Karpas-422 (cell line): ENCODE results near the gene ID1. TPM values are rescaled to one million over a fixed set of nuclear protein-coding genes. Genes with fewer than 3 reads are reported as not detected.
"Not testable (repeated sequence)": the region's sequence is repeated elsewhere in the genome, so short reads cannot be mapped to it uniquely, and the experiment has no call there.

Experiments
- DNase-seq: peaks from one replicate; pipeline ENCODE4 v3.0.0-alpha.2; 2015
- H2AFZ ChIP-seq: fragments of 200-600 bp; sonication (generic); 2 replicates; pipeline ENCODE4 v1.6.1; 2014; ENCODE audit warnings: antibody characterized with exemption, low read length, mixed read lengths
- H3K27ac ChIP-seq: fragments of 200-600 bp; sonication (generic); 2 replicates; pipeline ENCODE4 v1.5.1; 2014; ENCODE audit warnings: mild to moderate bottlenecking, low read length, moderate library complexity
- H3K27me3 ChIP-seq: fragments of 200-600 bp; sonication (generic); 2 replicates; pipeline ENCODE4 v1.6.1; 2014; ENCODE audit warnings: low read length, mixed read lengths
- H3K36me3 ChIP-seq: fragments of 200-600 bp; sonication (generic); 2 replicates; pipeline ENCODE4 v1.6.1; 2014; ENCODE audit warnings: low read length, mixed read lengths; ENCODE audit not compliant: insufficient read depth
- H3K4me1 ChIP-seq: fragments of 200-600 bp; sonication (generic); 2 replicates; pipeline ENCODE4 v1.6.1; 2014; ENCODE audit warnings: mild to moderate bottlenecking, low read length, mixed read lengths
- H3K4me2 ChIP-seq: fragments of 200-600 bp; sonication (generic); 2 replicates; pipeline ENCODE4 v1.6.1; 2014; ENCODE audit warnings: low read length, low read depth, mild to moderate bottlenecking; ENCODE audit not compliant: poor library complexity, severe bottlenecking
- H3K4me3 ChIP-seq: fragments of 200-600 bp; sonication (generic); 2 replicates; pipeline ENCODE4 v1.5.1; 2014; ENCODE audit warnings: mild to moderate bottlenecking, antibody characterized with exemption, low read length, mixed read lengths
- H3K79me2 ChIP-seq: fragments of 200-600 bp; sonication (generic); 2 replicates; pipeline ENCODE4 v1.6.1; 2014; ENCODE audit warnings: mild to moderate bottlenecking, low read length, mixed read lengths
- H3K9ac ChIP-seq: fragments of 200-600 bp; sonication (generic); 2 replicates; pipeline ENCODE4 v1.6.0; 2014; ENCODE audit warnings: low read length
- H3K9me2 ChIP-seq: fragments of 200-600 bp; sonication (generic), shearing (Covaris generic); replicated peaks from 2 replicates; pipeline ENCODE4 v1.6.0; 2014; ENCODE audit warnings: mild to moderate bottlenecking, low read length, moderate library complexity; ENCODE audit not compliant: insufficient read depth
- H3K9me3 ChIP-seq: fragments of 300-700, 200-600 bp; sonication (generic); 2 replicates; pipeline ENCODE4 v1.6.1; 2014; ENCODE audit warnings: low read length, mixed read lengths
- H4K20me1 ChIP-seq: fragments of 200-600 bp; sonication (generic); 2 replicates; pipeline ENCODE4 v1.6.1; 2014; ENCODE audit warnings: mild to moderate bottlenecking, antibody characterized with exemption, low read length, low read depth; ENCODE audit not compliant: insufficient read depth
- total RNA-seq: library from RNA; depleted of rRNA; stranded (reverse); fragments of >200 nt; shearing (Covaris generic); gene quantifications from 2 replicates; pipeline ENCODE4 v1.2.3, GENCODE V29; 2014; ENCODE audit warnings: low replicate concordance

The ID1 gene
- total RNA-seq, 1 experiment from 2014 or later = 5.0 TPM

DNA sequence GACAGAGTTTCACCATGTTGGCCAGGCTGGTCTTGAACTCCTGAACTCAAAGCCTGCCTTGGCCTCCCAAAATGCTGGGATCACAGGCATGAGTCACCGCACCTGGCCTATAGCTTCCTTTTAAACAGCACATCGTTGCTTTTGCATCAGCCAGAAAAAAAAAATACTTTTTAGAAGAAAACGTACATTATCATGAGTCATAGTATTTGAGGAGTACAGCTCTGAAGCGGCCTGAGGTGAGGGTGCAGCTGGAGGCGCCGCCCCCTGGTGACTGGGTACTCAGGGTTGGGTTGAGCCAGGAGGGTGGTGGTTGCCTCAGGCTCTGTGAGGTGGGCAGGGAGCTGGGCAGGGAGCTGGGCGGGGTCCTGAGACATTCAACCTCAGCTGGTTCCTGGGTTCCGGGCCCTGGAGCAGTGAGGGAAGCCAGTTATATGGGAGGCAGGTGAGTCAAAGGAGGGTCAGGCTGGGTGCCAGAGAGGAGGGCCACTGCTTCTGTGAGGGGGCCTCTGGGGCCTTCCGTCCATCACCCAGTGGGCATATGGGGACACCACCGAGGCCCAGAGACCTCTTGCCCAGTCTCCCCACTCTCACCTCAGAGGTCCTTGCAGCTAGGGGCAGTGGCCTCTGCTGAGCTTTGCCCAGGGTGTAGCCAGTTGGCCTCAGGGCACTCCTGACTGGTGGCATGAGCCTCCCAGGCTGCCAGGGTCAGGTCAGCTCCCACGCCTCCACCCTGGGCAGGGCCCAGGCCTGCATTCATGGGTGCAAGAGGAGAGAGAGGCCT is 11.7 kb upstream of the ID1 start:
- Histone ChIP-seq H3K79me2 (no peaks in the 10 kb centered on the region), H3K4me2 (no peak overlapping the region), H3K27me3 (no peaks in the 10 kb centered on the region), H4K20me1 (no peaks in the 10 kb centered on the region), H3K36me3 (no peaks in the 10 kb centered on the region), H3K9me3 (no peaks in the 10 kb centered on the region), H3K27ac (no peak overlapping the region), H3K9ac (no peak overlapping the region), H3K4me3 (no peak overlapping the region), H3K4me1 (no peaks in the 10 kb centered on the region), H3K9me2 (no peaks in the 10 kb centered on the region), H2AFZ (no peak overlapping the region)
- DNase-seq = no peak

- Histone ChIP-seq H3K9me2 (no peaks in the 10 kb centered on the region), H3K27me3 (no peaks in the 10 kb centered on the region), H3K79me2 (no peaks in the 10 kb centered on the region), H3K9me3 (no peaks in the 10 kb centered on the region), H3K4me2 (no peak overlapping the region), H3K36me3 (no peaks in the 10 kb centered on the region), H3K9ac (no peak overlapping the region), H2AFZ (no peak overlapping the region), H3K4me3 (no peak overlapping the region), H4K20me1 (no peaks in the 10 kb centered on the region), H3K27ac (no peak overlapping the region), H3K4me1 (no peaks in the 10 kb centered on the region)
- DNase-seq = no peak
Measured at GRCh38 chr20:31594002-31594557, 11.0 kb upstream of the ID1 start.

DNA sequence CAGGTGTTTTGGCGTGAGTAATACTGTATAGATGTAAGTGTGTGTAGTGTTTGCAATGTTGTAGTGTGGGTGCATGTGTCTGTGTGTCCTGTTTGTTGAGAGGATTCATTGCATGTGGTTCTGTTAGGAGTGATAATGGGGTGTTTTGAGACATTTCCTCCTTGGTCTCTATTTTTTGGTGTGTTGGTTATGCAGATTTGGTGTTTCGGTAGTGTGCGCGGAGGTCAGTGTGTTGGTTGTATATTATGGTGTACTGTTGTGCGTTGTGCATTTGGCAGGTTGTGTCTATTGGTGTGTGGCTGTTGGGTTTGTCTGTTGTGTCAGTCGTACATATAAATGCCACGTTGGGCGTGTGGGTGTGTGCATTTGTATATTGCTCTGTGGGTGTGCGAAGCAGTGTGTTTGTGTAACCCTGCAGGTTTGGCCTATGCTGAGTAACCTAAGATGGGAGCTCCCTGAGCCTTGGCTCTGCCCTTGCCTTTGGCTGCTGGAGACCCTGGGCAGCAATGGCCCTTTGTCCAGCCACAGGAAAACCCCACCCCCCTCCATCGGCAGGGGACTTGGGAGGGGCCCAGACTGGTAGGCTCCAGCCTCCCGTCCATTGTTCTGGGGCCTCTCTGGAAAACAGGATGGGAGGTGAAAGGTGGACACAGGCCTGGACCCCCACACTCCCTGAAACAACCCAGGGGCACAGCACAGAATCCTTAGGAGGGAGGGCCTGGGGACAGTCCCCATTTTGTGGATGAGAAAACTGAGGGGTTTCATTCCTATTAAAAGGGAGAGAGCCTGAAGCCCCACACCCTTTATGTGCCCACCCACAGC is 10.3 kb upstream of the ID1 start:
- Histone ChIP-seq H2AFZ (no peak overlapping the region), H3K27me3 (no peaks in the 10 kb centered on the region), H3K79me2 (no peaks in the 10 kb centered on the region), H3K4me2 (no peak overlapping the region), H3K27ac (no peak overlapping the region), H3K4me1 (no peaks in the 10 kb centered on the region), H4K20me1 (no peaks in the 10 kb centered on the region), H3K9me3 (no peaks in the 10 kb centered on the region), H3K9me2 (no peaks in the 10 kb centered on the region), H3K9ac (no peak overlapping the region), H3K4me3 (no peak overlapping the region), H3K36me3 (no peaks in the 10 kb centered on the region)
- no peak for DNase-seq

DNA sequence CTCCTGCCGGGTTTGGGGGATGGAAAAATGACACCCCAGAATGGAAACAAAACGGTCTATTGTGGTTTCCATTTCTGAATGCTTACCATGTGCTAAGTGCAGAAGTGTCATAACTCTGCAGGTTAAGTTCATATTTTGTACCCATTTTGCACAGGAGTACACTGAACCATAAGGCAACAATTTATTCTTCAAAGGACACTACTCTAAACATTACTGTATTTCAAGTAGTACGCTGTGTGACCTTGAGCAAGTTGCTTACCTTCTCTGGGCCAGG is 9.8 kb upstream of the ID1 start:
- Histone ChIP-seq H3K79me2 (no peaks in the 10 kb centered on the region), H3K9ac (no peak overlapping the region), H3K27ac (no peak overlapping the region), H2AFZ (no peak overlapping the region), H3K36me3 (no peaks in the 10 kb centered on the region), H3K4me2 (no peak overlapping the region), H3K4me3 (no peak overlapping the region), H4K20me1 (no peaks in the 10 kb centered on the region), H3K4me1 (no peaks in the 10 kb centered on the region), H3K9me2 (no peaks in the 10 kb centered on the region), H3K27me3 (no peaks in the 10 kb centered on the region), H3K9me3 (no peaks in the 10 kb centered on the region)
- DNase-seq = no peak

GRCh38 chr20:31595654-31596411 is 9.3 kb upstream of the ID1 start:
- no peaks in the 10 kb centered on the region for H3K27me3 ChIP-seq
- H2AFZ ChIP-seq = no peak overlapping the region
- H3K27ac ChIP-seq = no peak overlapping the region
- H3K9me2 ChIP-seq = no peaks in the 10 kb centered on the region
- no peak overlapping the region for H3K4me2 ChIP-seq
- no peak overlapping the region for H3K9ac ChIP-seq
- no peaks in the 10 kb centered on the region for H3K4me1 ChIP-seq
- no peaks in the 10 kb centered on the region for H4K20me1 ChIP-seq
- H3K4me3 ChIP-seq = no peak overlapping the region
- no peak for DNase-seq
- H3K79me2 ChIP-seq = no peaks in the 10 kb centered on the region
- H3K36me3 ChIP-seq = no peaks in the 10 kb centered on the region
- no peaks in the 10 kb centered on the region for H3K9me3 ChIP-seq

GRCh38 chr20:31596412-31596715 is 8.7 kb upstream of the ID1 start:
- not testable (repeated sequence) for H3K9me3 ChIP-seq, H3K9ac ChIP-seq, H3K36me3 ChIP-seq, H4K20me1 ChIP-seq, DNase-seq, H3K27me3 ChIP-seq, H3K9me2 ChIP-seq, H3K27ac ChIP-seq, H2AFZ ChIP-seq, H3K79me2 ChIP-seq, H3K4me2 ChIP-seq, H3K4me3 ChIP-seq, H3K4me1 ChIP-seq

DNA sequence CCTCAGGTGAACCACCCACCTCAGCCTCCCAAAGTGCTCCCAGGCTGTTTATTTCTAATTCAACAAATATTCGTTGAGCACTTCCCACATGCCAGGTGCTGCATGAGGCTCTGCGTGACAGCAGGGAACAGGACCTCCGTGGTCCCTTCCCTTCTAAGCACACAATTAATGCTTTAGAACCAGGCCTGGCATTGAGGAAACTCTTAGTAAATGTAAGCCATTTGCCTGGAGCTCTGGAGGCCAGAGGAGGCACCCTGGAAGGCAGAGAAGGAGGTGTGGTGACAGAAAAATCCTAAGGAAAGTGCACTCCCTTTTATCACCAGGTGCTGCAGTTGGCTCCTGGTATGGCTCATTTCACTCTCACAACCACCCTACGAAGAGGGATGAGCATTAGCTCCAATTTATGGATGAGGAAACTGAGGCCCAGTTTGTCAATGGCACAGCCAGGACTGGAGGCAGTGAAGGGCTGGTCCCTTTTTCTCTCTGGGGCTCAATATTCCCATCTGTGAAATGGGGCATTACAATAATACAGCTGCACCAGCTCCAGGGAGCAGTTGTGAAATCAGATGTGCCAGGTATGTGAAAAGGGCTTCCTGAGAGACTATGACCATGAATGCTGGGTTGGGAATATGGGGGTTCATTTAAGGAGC is 8.1 kb upstream of the ID1 start:
- H3K36me3 ChIP-seq = no peaks in the 10 kb centered on the region

DNA sequence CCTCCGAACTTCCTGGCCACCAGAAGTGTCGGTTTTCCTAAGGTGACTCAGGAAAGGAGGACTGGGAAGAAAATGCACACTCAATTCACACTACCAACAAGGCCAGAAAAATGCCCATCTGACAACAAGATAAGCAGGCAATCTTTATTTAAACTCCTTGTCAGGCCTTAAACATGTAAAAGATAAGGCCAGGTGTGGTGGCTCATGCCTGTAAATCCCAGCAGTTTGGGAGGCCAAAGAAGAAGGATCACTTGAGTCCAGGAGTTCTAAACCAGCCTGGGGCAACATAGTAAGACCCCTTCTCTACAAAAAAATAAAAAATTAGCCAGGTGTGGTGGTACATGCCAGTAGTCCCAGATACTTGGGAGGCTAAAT is 7.6 kb upstream of the ID1 start:
- Histone ChIP-seq H3K36me3 (no peaks in the 10 kb centered on the region), H3K9me2 (no peaks in the 10 kb centered on the region), H3K4me3 (no peak overlapping the region), H3K79me2 (no peaks in the 10 kb centered on the region), H3K27ac (no peak overlapping the region), H3K9ac (no peak overlapping the region), H3K9me3 (no peaks in the 10 kb centered on the region), H3K4me1 (no peaks in the 10 kb centered on the region), H2AFZ (no peak overlapping the region), H4K20me1 (no peaks in the 10 kb centered on the region), H3K27me3 (no peaks in the 10 kb centered on the region), H3K4me2 (no peak overlapping the region)
- no peak for DNase-seq

More for the DNA sequence above, 8.1 kb upstream of the ID1 start:
- no peaks in the 10 kb centered on the region for H4K20me1 ChIP-seq
- H3K27me3 ChIP-seq = no peaks in the 10 kb centered on the region
- H3K4me1 ChIP-seq = no peaks in the 10 kb centered on the region
- no peak for DNase-seq
- no peaks in the 10 kb centered on the region for H3K9me2 ChIP-seq
- H3K9ac ChIP-seq = no peak overlapping the region
- H3K4me2 ChIP-seq = no peak overlapping the region
- H3K27ac ChIP-seq = no peak overlapping the region
- no peak overlapping the region for H3K4me3 ChIP-seq
- no peak overlapping the region for H2AFZ ChIP-seq
- no peaks in the 10 kb centered on the region for H3K79me2 ChIP-seq
- H3K9me3 ChIP-seq = no peaks in the 10 kb centered on the region
